Stimulated activated CD8-positive, alpha-beta memory T cell treated with anti-CD3 and anti-CD28 coated beads, Interleukin-7, amount 100 ng/mL, for 48 hours (primary cell): Measurements from ENCODE around the gene CXCL1.

Source experiments
- DNase-seq, 2 donors: peaks; one replicate each; pipeline ENCODE4 v3.0.0-alpha.2; 2020; ENCODE audit warnings: low read depth in 1 of 2; ENCODE audit errors: extremely low read depth in 1 of 2

Gene CXCL1

GRCh38 chr4:73850261-73850970 is 18.8 kb upstream of the CXCL1 start:
- no peak for DNase-seq

- no peak for DNase-seq
Observed at GRCh38 chr4:73851293-73851692, 17.9 kb upstream of the CXCL1 start.

DNA sequence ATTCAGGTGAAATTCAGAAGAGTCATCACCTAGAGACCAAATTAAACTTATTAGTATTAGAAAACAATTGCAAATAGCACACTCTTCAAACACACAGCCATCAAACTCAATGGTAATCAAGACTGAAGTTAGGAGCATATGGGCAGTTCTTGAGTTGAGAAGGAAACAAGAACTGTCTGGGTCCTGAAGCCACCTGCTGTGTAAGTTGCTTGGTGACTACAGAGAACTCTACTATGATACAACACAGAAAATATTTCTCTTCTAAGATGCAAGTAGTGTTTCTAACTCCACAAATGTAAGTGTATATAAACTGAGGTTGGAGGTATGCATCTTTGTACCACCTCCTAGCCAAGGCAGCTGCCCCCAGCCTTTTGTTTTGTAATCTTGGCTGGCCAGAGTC is 16.4 kb upstream of the CXCL1 start:
- DNase-seq, result no peak

DNA sequence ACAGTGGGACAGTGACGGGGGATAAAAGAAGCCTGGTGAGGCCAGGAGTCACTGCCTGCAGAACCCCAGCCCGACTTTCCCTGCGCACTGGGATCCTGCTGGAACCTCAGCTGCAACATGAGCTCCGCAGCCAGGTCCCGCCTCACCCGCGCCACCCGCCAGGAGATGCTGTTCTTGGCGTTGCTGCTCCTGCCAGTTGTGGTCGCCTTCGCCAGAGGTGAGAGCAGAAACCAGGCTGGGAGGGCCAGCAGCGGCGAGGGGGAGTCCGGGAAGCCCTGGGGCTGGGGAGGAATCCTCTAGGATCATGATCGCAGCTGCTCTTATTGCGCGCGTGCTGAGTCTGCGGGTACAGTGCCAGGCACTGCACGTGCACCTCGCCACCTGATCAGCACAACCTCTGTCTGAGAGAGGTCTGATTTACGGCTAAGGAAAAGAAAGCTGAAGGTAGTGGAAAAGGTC is 15.9 kb upstream of the CXCL1 start, which contains the start of gene PF4V1:
Gene PF4V1, plus strand, starts transcription at position 51 of the 459 bp plus-strand sequence. Its CDS starts 67 bp downstream, at position 118.
- DNase-seq, result no peak

DNA sequence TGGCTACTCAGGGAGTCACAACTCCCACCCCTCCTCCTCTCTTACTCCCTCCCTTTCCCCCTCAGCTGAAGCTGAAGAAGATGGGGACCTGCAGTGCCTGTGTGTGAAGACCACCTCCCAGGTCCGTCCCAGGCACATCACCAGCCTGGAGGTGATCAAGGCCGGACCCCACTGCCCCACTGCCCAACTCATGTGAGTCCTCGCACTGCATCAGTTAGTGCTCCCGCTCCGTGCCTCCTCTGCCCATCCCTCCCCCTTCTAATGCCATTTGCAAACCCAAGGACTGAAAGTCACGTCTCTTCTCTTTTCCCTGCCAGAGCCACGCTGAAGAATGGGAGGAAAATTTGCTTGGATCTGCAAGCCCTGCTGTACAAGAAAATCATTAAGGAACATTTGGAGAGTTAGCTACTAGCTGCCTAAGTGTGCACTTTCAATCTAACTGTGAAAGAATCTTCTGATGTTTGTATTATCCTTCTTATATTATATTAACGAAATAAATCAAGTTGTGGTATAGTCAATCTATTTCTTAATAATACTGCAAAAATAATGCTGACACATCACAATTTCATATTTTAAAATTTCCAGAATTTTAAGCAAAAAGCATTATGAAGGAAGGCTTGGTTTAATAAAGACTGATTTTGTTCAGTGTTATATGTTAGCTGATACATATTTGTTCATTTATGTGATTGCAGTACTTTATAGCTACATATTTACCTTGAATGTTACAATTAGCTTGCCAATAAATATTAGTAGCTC is 15.3 kb upstream of the CXCL1 start:
- no peak for DNase-seq

- DNase-seq, result no peak
Observed at GRCh38 chr4:73855406-73855805, 13.8 kb upstream of the CXCL1 start.

- DNase-seq, result no peak
Observed at GRCh38 chr4:73856518-73856917, 12.7 kb upstream of the CXCL1 start.

- DNase-seq, result no peak
Observed at GRCh38 chr4:73859614-73860088, 9.5 kb upstream of the CXCL1 start.

- no peak for DNase-seq
Observed at GRCh38 chr4:73860181-73860580, 9.0 kb upstream of the CXCL1 start.

DNA sequence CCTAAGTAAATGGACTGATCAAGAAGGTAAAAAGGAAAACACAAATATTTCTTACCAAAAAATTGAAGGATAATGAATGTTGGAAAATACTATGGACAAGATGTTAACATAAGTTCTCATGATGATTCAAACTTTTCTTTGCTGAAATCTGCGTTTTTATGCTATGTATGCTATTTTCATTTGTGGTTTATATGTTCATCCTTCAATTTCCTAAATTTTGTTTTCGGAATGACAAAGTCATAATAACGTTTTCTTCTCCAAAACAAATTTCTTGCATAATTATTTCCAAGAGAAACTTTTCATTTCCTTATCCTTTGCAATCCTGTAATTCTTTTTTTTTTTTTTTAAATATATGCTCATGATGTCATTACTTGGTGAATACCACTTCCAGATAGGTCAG is 8.3 kb upstream of the CXCL1 start:
- DNase-seq, result no peak

DNA sequence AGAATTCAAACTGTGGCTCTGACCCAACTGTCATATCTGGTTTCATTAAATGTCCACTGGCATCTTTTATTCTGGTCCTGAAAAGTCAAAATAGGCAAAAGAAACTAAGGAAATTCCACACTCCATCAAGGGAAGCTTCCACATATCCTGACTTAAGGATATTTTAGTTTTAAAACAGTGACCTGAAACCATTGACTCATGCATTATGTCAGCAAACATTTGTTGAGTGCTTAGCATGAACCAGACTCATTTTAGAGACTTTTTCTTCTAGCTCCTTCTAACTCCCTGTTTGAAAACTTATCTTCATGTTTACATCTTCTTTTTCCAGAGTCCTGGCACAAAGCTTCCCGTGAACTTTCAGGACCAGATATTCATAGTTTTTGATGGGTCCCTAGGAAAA is 6.9 kb upstream of the CXCL1 start:
- DNase-seq, result no peak

DNA sequence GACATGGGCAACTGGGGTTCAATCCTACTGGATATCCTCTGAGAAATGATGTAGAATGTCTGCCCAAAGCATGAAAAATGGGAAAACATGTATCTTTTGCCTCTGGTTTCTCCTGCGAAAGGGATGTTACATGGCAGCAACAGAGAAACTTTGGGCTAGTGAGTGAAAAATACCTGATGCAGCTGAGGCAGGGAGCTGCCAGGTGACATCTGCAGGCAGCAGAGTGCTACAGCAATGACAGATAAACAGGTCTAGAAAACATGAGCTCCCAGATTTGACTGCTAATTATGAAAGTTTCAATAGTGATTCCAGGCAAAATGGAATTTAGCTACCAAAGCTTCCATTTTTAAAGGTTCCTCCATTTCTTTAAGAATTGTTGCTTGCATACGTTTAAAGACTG is 4.8 kb upstream of the CXCL1 start:
- no peak for DNase-seq

GRCh38 chr4:73864961-73865360 is 4.2 kb upstream of the CXCL1 start:
- no peak for DNase-seq

GRCh38 chr4:73865431-73866096 is 3.6 kb upstream of the CXCL1 start:
- DNase-seq, result no peak

DNA sequence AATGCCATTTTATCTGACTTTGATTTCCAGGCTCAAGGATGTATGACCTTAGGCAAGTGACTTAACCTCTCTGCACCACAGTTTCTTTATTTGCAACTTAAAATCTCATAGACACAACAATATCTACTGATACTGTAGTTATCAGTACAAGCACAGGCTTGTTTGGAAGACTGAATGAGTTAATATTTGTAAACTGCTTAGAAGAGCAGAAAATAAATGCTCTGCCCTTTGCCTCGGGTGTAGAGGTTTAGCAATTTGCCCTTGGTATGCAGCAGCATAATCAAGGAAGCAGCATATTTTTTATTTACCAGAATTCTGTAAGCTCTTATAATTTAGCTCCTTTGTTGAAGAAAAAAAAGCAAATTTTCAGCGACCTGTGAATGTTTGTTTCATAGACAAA is 2.9 kb upstream of the CXCL1 start:
- no peak for DNase-seq

GRCh38 chr4:73867783-73868182 is 1.4 kb upstream of the CXCL1 start:
- no peak for DNase-seq

DNA sequence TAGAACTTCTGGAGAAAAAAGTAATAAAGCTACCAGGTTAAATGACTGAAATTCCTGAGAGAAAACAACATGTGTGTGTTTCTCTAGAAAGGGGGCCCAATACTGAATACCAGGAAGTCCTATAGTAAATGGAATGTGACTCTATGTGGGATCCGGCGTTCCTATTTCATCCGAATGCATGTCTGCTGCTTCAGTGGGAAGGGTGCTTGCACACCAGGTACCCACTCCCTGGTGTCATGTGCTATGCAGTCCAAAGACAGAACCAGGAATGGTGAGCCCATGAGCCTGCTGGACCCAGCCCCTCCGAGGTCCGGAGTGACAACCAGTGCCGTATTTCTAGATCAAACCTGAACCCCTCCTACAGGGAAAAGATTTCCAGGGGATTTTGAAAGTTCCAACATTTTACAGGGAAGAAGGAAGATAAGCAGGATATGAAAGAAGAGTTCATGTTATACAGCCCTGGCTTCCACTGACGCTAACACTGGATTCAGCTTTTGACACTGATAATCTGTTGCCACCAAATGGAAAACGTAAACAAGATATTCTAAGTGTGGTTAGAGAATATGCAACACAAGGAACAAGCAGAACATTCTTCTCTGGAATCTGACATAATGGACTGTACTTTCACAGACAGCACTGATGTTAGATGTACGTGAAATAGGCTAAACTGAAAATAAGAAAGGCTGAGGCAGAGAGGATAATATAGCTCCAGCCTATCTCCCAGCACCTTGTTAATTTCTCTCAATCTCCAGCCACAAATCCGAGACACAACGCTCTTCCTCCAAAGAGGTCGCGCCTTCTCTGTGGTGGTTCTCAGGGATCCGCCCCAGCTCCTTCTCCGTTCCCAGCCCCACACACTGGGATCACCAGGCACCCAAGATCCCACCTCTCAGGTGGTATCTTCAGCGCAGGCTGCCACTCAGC is 725 bp upstream of the CXCL1 start:
- no peak for DNase-seq

DNA sequence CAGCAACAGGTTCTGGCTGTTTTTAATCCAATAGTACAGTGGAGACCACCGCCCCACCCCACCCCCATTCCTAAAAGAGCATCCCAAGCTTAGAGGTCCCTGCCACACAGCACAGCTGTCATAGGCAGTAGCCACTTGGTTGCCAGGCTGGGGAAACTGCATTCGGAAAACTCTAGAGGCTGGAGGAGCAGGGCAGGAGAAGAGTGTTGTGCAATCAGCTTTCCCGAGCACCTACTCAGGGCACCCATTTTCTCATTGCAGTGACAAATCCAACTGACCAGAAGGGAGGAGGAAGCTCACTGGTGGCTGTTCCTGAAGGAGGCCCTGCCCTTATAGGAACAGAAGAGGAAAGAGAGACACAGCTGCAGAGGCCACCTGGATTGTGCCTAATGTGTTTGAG is 1.1 kb downstream of the CXCL1 start:
- no peak for DNase-seq

DNA sequence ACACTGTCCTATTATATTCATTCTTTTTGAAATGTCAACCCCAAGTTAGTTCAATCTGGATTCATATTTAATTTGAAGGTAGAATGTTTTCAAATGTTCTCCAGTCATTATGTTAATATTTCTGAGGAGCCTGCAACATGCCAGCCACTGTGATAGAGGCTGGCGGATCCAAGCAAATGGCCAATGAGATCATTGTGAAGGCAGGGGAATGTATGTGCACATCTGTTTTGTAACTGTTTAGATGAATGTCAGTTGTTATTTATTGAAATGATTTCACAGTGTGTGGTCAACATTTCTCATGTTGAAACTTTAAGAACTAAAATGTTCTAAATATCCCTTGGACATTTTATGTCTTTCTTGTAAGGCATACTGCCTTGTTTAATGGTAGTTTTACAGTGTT is 1.6 kb downstream of the CXCL1 start:
- DNase-seq, result no peak

GRCh38 chr4:73871511-73872310 is 2.5 kb downstream of the CXCL1 start:
- DNase-seq, result no peak
